HFFc6 (cell line): ENCODE measurements around the gene SLC13A2. TPM values are rescaled to one million over a fixed set of nuclear protein-coding genes. Genes with fewer than 3 reads are reported as not detected.

ENCODE experiments used
- DNase-seq: peaks from one replicate; pipeline ENCODE4 v3.0.0-alpha.2; 2018
- H3K27ac Mint-ChIP-seq: 2 replicates; pipeline ENCODE4 v1.8.0; 2020; ENCODE audit warnings: mild to moderate bottlenecking, mixed read lengths
- H3K27me3 Mint-ChIP-seq: 2 replicates; pipeline ENCODE4 v1.8.0; 2021; ENCODE audit warnings: mild to moderate bottlenecking, moderate library complexity, mixed read lengths; ENCODE audit not compliant: insufficient read depth
- H3K36me3 Mint-ChIP-seq: 2 replicates; pipeline ENCODE4 v1.8.0; 2021; ENCODE audit warnings: low read depth, mixed read lengths
- H3K4me1 Mint-ChIP-seq: 2 replicates; pipeline ENCODE4 v1.8.0; 2020; ENCODE audit warnings: low read depth, mixed read lengths
- H3K4me3 Mint-ChIP-seq: 2 replicates; pipeline ENCODE4 v1.8.0; 2020; ENCODE audit warnings: mild to moderate bottlenecking, moderate library complexity, mixed read lengths
- H3K9me3 Mint-ChIP-seq: 2 replicates; pipeline ENCODE4 v1.8.0; 2020; ENCODE audit warnings: mild to moderate bottlenecking, mixed read lengths
- total RNA-seq, 6 experiments: library from RNA; stranded (reverse); fragmentation: NEBNext Ultra II Directional; extraction: Animal tissue kit (Norgen Biotek cat#: 25700); gene quantifications; 2 replicates in 1 of 6; 3 replicates in 5 of 6; pipeline ENCODE4 v1.2.3, GENCODE V29; 2021
- TF ChIP-seq, protein P1 (sequence below): fragments of 200-600 bp; sonication (generic); IDR thresholded peaks from 2 replicates; pipeline ENCODE4 v1.5.0; 2021; ENCODE audit warnings: antibody characterized with exemption, mild to moderate bottlenecking

SLC13A2 gene
- total RNA-seq, 6 experiments from 2014 or later: 0.07 to 0.08 TPM; not detected in 4

DNA sequence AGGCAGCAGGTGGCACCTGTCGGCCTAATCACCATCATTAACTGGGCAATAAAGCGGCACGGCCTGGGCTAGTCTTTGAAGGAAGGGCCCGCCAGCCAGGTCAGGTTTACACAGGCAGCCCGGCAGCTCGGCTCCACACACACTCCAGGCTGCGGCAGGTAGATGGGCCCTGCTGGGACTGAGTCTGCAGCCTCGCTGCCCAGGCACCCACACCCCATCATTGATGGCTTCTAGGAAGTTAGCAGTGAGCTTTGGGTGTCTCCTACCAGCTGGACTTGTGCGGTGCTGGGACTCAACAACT is 25.9 kb downstream of the SLC13A2 start:
- Mint-ChIP-seq H3K27ac (no peak overlapping the region), H3K4me3 (no peak overlapping the region), H3K9me3 (no peaks in the 10 kb centered on the region), H3K4me1 (no peaks in the 10 kb centered on the region), H3K36me3 (no peaks in the 10 kb centered on the region), H3K27me3 (peaks cover 39% of the 10 kb centered on the region)
- TF ChIP-seq, protein P1, sequence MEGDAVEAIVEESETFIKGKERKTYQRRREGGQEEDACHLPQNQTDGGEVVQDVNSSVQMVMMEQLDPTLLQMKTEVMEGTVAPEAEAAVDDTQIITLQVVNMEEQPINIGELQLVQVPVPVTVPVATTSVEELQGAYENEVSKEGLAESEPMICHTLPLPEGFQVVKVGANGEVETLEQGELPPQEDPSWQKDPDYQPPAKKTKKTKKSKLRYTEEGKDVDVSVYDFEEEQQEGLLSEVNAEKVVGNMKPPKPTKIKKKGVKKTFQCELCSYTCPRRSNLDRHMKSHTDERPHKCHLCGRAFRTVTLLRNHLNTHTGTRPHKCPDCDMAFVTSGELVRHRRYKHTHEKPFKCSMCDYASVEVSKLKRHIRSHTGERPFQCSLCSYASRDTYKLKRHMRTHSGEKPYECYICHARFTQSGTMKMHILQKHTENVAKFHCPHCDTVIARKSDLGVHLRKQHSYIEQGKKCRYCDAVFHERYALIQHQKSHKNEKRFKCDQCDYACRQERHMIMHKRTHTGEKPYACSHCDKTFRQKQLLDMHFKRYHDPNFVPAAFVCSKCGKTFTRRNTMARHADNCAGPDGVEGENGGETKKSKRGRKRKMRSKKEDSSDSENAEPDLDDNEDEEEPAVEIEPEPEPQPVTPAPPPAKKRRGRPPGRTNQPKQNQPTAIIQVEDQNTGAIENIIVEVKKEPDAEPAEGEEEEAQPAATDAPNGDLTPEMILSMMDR: no peak
- no peak for DNase-seq

DNA sequence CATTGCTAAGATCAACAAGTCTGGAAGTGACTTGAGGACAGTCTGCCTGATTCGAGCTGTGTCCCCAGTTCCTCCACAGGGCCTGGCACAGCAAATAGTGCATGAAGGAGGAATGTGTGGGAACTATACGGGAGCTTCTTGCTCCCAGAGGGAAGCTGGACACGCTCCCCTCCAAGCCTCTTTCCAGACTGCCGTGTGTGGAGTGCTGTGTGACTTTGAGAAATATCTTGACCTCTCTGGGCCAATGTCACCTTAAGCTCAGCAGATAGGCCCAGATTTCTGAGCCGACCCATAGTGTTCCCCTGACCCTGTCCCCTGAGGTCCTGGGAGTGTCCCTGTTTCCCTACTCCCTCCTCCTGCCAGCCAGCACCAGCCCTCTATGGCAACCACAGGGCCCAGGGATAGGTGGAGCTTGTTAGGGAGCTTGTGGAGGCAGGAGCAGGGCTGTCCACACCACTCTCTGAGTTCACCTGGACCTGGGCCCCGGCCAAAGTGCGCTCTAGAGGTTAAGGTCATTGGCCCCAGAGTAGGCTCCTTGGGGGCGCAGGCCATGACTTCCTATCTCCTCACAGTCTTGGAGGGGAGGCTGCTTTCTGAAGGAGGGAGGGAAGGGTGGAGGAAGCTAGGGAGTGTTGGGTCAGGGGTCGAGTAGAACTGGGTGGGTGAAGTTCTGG is 26.4 kb downstream of the SLC13A2 start:
- TF ChIP-seq, protein P1: no peak
- Mint-ChIP-seq H3K27ac (no peak overlapping the region), H3K4me1 (no peaks in the 10 kb centered on the region), H3K4me3 (no peak overlapping the region), H3K27me3 (peaks cover 38% of the 10 kb centered on the region), H3K9me3 (no peaks in the 10 kb centered on the region), H3K36me3 (no peaks in the 10 kb centered on the region)
- DNase-seq: no peak

DNA sequence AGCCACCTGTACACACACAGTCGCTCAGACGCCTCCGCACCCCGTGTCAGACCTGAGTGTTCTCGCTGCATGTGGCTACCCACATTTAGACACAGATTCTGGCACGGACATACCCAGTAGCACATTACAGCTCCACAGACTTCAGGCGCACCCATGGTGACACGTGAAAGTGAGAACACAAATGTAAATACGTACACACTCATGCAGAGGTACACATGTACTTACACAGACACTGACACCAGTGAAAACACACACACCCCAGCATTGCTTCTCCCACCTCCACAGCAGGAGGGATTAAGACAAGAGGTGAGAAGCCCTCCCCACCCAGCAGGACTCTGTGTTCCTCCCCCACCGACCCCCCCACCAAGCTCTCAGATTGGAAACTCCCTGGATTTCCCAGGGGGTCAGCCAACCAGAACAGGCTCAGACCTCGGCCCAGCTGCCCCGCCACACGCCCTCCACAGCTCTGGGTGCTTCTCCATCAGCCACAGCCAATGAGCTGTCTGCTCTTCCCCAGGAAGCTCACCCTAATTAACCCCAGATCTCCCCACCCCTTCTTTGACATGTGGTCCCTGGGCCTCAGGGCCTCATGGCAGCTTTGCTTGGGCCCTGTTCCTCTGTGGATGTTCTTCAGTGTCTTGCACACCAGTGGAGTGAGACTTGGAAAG is 27.4 kb downstream of the SLC13A2 start:
- Mint-ChIP-seq H3K9me3 (no peaks in the 10 kb centered on the region), H3K4me1 (no peaks in the 10 kb centered on the region), H3K27me3 (peaks cover 38% of the 10 kb centered on the region), H3K4me3 (no peak overlapping the region), H3K36me3 (no peaks in the 10 kb centered on the region), H3K27ac (no peak overlapping the region)
- TF ChIP-seq, protein P1: no peak
- DNase-seq: no peak

DNA sequence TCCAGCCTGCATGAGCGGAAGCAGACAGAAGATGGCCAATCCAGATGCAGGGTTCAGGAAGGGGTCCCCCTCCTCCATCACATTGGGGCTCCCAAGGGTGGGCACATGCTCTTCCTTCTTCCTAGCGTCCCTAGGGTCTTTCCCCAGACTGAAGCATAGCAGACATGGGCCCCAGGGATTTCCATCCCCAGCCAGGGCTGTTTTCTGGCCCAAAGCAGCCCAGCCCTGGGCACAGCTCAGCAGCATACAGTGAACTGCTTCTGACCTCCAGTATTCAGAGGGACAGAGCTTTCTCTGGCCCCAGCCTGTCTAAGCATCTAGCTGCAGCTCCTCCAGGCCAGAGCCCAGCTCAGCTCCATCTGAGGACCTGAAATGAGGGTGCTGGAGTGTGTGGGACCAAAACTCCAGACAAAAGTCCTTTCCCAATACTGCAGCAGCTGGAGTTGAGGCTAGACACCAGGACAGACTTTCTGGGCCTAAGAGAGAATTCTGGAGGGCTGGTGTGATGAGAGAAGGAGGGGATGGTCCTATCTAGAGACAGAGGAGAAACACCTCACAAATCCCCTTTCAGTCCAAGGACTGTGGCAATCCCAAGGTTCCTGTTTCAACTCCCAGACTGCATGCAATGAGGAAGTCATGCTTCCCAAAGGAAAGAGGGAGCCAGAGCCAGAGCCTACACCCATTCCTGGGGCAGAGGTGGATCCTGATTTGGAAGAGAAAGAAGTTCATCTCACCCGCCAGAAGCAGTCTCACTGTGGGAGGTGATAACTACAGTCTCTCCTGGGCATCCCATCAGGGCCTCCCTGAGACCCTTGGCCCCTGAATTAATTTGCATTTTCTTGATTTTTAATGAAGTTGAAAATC is 28.2 kb downstream of the SLC13A2 start:
- H3K9me3 Mint-ChIP-seq: no peaks in the 10 kb centered on the region
- TF ChIP-seq, protein P1: no peak

DNA sequence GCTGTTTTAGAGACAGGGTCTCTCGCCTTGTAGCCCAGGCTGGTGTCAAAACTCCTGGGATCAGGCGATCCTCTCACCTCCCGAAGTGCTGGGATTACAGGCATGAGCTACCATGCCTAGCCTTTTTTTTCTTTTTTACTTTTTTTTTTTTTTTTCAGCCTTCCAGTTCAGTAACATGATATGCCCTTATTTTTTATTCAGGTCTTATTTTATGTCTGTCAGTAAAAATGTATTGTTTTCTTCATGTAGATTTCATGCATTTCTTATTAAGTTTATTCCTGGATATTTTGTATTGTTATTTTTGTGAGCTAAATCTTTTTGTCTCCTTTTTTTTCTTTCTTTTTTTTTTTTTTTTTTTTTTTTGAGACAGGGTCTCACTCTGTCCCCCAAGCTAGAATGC is 30.0 kb downstream of the SLC13A2 start:
- Mint-ChIP-seq H3K36me3 (no peaks in the 10 kb centered on the region), H3K27ac (no peak overlapping the region), H3K4me3 (no peak overlapping the region), H3K9me3 (no peaks in the 10 kb centered on the region), H3K27me3 (peaks cover 40% of the 10 kb centered on the region), H3K4me1 (no peaks in the 10 kb centered on the region)
- TF ChIP-seq, protein P1: no peak
- DNase-seq: no peak

More for the DNA sequence above, 28.2 kb downstream of the SLC13A2 start:
- H3K27ac Mint-ChIP-seq: no peak overlapping the region
- H3K4me1 Mint-ChIP-seq: no peaks in the 10 kb centered on the region
- H3K36me3 Mint-ChIP-seq: no peaks in the 10 kb centered on the region
- no peak for DNase-seq
- H3K4me3 Mint-ChIP-seq: no peak overlapping the region
- H3K27me3 Mint-ChIP-seq: peaks cover 37% of the 10 kb centered on the region
